Activated naive CD4-positive, alpha-beta T cell treated with Interleukin-2 at 50 U/mL for 16 hours (primary cell): ENCODE results near the gene APOBEC4.
A peak's percentile ranks its signal among the peaks of the same experiment; 100 is the strongest.

ENCODE experiments used
- DNase-seq: peaks from one replicate; pipeline ENCODE4 v3.0.0-alpha.2; 2020

APOBEC4 gene

GRCh38 chr1:183674339-183674738 is 21.2 kb upstream of the APOBEC4 start:
- DNase-seq, result no peak

GRCh38 chr1:183673605-183674323 is 20.6 kb upstream of the APOBEC4 start:
- no peak for DNase-seq

GRCh38 chr1:183670169-183670568 is 17.1 kb upstream of the APOBEC4 start:
- no peak for DNase-seq

- DNase-seq, result no peak
Measured at GRCh38 chr1:183656355-183656754, 3.2 kb upstream of the APOBEC4 start.

- peak; percentile 77 for DNase-seq
Measured at GRCh38 chr1:183655562-183656075, 2.5 kb upstream of the APOBEC4 start.

GRCh38 chr1:183654706-183655105 is 1.6 kb upstream of the APOBEC4 start:
- no peak for DNase-seq

- DNase-seq, result no peak
Measured at GRCh38 chr1:183653876-183654451, 848 bp upstream of the APOBEC4 start.

- no peak for DNase-seq
Measured at GRCh38 chr1:183653462-183653794, 312 bp upstream of the APOBEC4 start.

- DNase-seq, result no peak
Measured at GRCh38 chr1:183652107-183652506, 1.0 kb downstream of the APOBEC4 start.

- DNase-seq, result no peak
Measured at GRCh38 chr1:183651612-183652011, 1.5 kb downstream of the APOBEC4 start.

- DNase-seq, result no peak
Measured at GRCh38 chr1:183648042-183648441, 5.1 kb downstream of the APOBEC4 start.

- no peak for DNase-seq
Measured at GRCh38 chr1:183646776-183647175, 6.3 kb downstream of the APOBEC4 start.

- no peak for DNase-seq
Measured at GRCh38 chr1:183645531-183645930, 7.6 kb downstream of the APOBEC4 start.

GRCh38 chr1:183642166-183642565 is 10.9 kb downstream of the APOBEC4 start:
- no peak for DNase-seq

GRCh38 chr1:183640193-183640592 is 12.9 kb downstream of the APOBEC4 start:
- DNase-seq, result no peak

GRCh38 chr1:183638649-183639387 is 14.3 kb downstream of the APOBEC4 start:
- DNase-seq, result no peak

GRCh38 chr1:183636783-183637182 is 16.3 kb downstream of the APOBEC4 start:
- DNase-seq, result no peak

GRCh38 chr1:183636334-183636682 is 16.8 kb downstream of the APOBEC4 start:
- no peak for DNase-seq

- peak; percentile 96 for DNase-seq
Measured at GRCh38 chr1:183635606-183636333, 17.3 kb downstream of the APOBEC4 start, which contains the start of gene ARPC5. Gene ARPC5, minus strand, starts transcription at chr1:183635783. Its CDS starts 124 bp downstream, at chr1:183635659.

GRCh38 chr1:183635099-183635605 is 18.0 kb downstream of the APOBEC4 start:
- peak; percentile 24 for DNase-seq

GRCh38 chr1:183634429-183635065 is 18.6 kb downstream of the APOBEC4 start:
- no peak for DNase-seq

GRCh38 chr1:183633676-183634343 is 19.3 kb downstream of the APOBEC4 start:
- no peak for DNase-seq
